ENCODE measurements around the gene MRTFB.
"Not testable (repeated sequence)": the region's sequence is repeated elsewhere in the genome, so short reads cannot be mapped to it uniquely, and the experiment has no call there.

MRTFB gene

GRCh38 chr16:14133907-14134306, 62.8 kb downstream of the MRTFB start:
- no peak for DNase-seq

DNA sequence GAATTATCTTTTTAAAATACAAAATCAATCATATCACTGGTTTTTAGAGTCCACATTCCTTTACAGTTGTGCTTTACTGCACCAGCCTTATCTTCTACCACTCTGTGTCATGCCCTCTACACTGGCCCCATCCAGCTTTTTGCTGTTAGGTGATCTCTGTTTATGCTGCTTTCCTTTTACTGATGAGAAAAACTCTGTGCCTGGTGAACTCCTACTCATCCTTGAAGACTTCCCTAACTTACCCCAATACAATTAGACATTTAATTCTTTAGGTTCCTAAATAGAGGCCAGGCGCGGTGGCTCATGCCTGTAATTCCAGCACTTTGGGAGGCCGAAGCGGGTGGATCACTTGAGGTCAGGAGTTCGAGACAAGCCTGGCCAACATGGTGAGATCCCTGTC, 64.6 kb downstream of the MRTFB start:
- no peak for DNase-seq

- no peak for DNase-seq
These were observed 68.8 kb downstream of the MRTFB start for GRCh38 chr16:14139872-14140271.

DNA sequence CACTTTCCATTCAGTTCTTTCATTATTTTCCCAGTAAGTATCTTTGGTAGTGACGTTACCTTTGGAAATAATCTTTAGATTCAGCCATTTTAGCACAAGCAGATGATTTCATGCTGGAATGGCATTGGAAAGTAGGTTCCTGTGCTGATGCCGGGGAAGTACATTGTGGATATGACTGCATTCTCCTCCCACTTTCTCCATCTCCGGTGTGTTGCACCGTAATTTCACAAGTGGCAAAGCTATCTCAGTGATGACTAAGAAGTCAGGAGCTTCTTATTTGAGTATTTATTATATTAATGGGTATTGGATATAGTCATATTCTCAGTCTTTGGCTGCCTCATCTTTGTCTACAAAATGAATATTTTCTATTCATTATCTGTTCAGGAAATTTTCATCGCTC, 69.8 kb downstream of the MRTFB start:
- DNase-seq, result no peak

DNA sequence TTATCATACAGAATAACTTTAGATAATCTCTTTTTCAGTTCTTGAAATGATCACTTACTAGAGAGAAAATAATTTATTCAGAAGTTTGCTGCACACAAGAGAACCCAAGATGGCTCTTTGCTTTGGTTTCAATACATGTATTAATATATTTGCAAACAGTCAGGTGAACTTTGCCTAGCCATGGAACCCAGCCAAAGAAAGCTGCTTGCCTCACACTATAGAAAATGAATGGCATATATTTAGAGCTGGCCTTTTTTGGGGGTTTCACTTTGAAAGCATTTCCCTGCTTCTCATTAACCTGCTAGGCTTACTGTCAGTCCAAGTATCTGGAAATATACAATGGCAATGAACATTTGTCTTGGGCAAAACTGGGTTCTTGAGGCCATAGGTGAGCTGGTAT, 75.3 kb downstream of the MRTFB start:
- DNase-seq, result no peak

GRCh38 chr16:14148016-14148415, 76.9 kb downstream of the MRTFB start:
- no peak for DNase-seq

DNA sequence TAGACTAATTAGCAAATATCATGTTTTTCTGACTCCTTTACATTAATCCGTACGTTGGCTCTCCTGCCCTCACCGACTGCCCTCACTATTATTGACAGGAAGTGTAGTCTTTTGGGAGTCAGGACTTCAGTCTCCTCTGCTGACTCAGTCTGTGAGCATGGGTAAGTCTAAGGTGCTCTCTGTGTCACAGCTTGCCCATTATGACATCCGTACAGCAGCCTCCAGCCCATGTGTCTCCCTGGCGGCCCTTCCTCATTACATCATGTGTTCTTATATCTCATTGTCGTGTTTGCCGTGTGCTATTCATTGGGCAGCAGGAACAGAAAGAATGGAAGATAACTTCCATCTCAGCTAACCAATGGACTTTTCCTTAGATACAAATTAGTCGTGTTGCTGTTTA, 77.5 kb downstream of the MRTFB start:
- DNase-seq, result peak; percentile 17

DNA sequence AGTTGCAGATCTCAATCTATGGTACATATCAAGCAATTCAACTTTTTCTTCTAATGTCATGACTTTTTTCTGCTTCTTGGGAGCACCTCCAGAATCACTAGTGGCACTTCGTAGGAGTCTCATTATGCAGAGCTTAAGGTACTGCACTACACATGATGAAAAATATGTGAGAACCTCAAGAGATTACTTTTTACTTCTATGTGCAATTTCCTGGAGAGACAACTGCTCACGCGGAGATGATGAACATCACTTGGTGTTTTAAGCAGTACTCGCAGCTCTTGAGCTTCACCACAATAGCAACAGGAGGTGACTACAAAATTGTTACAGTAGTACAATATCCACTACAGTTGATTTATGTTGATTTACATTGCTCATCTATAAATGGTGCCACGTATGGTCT, 79.7 kb downstream of the MRTFB start:
- peak; percentile 16 for DNase-seq

GRCh38 chr16:14151256-14152030, 80.3 kb downstream of the MRTFB start:
- DNase-seq, result peak; percentile 89

GRCh38 chr16:14155572-14156190, 84.6 kb downstream of the MRTFB start:
- no peak for DNase-seq

DNA sequence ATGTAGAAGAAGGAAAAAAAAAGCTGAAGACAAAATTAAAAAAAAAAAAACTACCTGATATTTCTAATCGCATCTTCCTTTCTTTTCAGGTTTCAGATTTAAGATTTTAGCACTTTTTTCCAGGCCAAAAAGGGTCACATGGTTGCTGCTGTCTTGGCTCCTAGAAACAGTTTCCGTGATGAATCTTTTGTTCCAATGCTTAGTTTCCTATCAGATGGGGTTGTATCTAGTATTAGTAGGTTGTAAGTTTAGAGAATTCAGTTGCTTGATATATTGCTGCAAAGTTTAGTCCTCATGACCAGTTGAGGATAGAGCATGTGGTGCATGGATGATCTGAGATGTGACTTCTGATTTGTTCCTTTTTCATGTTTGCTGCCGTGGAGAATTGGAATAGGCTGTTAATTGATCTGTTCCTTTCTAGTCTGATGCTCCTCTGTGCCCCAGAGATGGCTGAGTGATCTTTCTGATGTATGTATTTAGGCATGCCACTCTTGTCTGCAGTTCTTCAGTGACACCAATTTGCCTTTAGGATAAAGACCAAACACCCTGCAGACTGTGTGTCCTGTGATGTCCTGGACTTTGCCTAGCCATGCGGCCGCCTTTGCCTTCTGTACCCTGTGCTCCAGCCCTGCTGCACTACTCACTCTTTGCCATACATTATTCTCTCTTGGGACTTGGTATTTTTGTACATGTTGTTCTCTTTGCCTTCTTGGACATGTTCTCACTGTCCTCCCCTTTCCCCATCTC, 94.0 kb downstream of the MRTFB start:
- no peak for DNase-seq

- DNase-seq, result no peak
These were observed 97.0 kb downstream of the MRTFB start for GRCh38 chr16:14168146-14168545.

DNA sequence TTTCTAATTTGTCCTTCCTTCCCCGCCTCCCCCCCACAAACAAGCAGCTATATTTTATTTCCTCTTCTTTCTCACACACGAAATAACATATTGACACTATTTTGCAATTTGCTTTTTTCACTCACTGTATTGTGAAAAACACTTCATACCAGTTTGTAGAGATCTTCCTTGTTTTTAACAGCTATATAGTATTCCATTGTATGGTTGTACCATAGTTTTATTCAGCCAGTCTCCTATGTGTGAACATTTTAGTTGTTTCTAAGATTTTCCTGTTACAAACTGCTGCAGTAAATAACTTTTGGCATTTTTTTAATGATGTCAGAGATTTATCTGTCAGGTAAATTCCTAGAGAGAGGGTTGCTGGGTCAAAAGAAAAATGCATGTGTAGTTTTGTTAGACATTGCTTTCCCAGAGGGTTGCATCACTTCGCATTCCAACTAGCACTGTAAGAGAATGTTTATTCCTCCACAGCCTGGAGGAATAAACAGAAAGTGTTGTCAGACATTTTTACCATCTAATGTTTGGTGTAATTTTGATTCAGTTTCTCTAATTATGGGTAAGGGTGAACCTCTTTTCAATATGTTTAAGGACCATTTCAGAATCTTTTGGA, 101.2 kb downstream of the MRTFB start:
- DNase-seq, result peak; percentile 31

GRCh38 chr16:14175086-14175485, 104.0 kb downstream of the MRTFB start:
- DNase-seq, result no peak

- no peak for DNase-seq
These were observed 106.6 kb downstream of the MRTFB start for GRCh38 chr16:14177704-14178103.

GRCh38 chr16:14179116-14179515, 108.0 kb downstream of the MRTFB start:
- no peak for DNase-seq

GRCh38 chr16:14180481-14180944, 109.4 kb downstream of the MRTFB start:
- no peak for DNase-seq

DNA sequence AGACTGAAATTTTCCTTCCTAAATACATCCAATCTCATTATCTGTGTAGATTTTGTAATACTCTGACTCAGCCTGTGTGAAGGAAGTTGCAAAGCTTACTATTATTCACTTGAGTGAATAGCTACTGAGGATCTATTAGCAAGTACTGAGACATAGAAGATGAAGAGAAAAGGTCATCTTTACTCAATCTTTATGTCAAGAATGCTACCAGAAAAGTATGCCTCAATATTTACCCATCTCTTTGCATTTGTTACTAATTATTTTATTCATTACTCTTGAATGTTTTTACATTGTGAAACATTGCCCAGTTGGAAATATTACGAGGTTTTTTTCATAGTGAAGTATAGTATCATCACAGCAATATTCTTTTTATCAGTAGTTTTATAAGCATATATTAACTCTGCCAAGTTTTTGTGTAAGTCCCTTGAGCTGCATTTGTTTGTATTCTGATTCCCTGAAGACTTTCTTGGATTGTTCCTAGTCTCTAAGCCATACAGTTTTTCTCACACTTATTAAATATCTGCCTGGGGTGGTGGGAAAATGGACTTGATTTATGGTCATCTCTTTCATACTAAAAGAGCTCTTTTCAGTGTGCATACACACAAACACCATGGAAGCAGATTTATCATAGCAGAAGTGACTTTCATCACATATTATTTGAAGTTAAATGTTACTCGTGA, 110.4 kb downstream of the MRTFB start:
- DNase-seq, result peak; percentile 63

DNA sequence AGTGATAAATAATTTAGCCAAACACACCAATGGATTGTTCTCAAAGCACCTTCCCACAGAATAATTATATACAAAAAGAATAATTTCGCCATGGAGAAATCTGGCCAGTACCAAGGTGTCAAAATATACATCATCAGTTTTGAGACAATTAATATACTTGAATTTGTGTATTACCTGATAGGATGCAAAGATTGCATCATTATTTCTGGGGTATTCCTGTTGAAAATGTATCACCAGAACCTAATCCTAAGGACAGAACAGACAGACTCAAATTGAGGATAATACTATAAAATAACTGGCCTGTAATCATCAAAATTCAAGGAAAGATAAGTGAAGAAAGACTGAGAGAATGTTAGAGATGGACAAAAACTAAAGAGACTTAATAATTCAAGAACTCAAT, 111.9 kb downstream of the MRTFB start:
- DNase-seq, result no peak

GRCh38 chr16:14183962-14184361, 112.8 kb downstream of the MRTFB start:
- DNase-seq, result not testable (repeated sequence)

DNA sequence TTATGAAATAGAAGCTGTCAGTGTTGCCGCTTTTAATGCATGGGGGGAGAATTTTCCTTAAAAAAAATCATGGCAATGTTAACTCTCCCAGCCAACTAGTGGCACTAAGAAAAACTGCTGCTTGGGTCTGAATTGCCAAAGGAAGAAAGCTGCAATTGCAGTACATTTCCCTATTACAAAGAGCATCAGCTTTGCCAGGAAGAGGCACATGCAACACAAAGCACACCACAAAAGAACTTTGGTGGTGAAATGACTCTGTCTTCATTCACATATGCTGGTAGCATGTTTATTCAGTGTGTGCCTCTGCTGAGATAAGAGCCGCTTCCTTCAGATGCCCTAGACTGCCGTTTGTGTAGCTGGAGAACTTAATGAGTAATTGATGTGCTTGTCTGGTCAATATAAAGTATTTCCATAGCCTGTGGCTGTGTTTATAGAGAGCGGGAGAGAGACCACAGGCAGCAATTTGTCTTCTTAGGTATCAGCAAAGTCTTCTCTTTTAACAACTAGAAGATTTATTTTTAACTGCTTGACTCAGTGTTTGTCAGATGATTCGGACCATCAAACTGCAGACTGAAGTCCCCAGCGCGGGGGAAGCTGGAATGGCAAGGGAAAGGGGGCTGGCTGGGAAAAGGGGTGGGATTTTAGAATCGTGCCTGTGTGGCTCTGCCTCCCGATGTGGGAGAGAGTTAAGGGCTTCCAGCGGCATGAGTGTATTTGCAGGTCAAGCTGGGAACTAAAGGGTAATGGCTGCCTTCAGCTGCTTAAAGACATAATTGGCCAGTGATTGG, 115.1 kb downstream of the MRTFB start:
- peak; percentile 79 for DNase-seq

GRCh38 chr16:14186795-14187221, 115.7 kb downstream of the MRTFB start:
- DNase-seq, result no peak

All from fibroblast of skin of back (primary cell).